Measurements from ENCODE around the gene MAN1A1. TPM values are rescaled to one million over a fixed set of nuclear protein-coding genes. Genes with fewer than 3 reads are reported as not detected.

Gene MAN1A1
- total RNA-seq, 4 donors from 2014 or later, result 52.7 to 123 (median 97.1) TPM

- intact Hi-C loops (cut with DNase I; ENCODE audit: low total_unique reads), result no loop called here
- WGBS, 2 donors (ENCODE audit: low coverage in 1 of 2), result 78 to 89% methylated on average over 3 of the region's 3 CpGs
- TF ChIP-seq POLR2A (IDR thresholded peaks at IDR 0.05) (no peak), EP300 (IDR thresholded peaks at IDR 0.05; ENCODE audit: low read depth) (no peak), POLR2AphosphoS5 (IDR thresholded peaks at IDR 0.05) (no peak)
- TF ChIP-seq, protein P1, sequence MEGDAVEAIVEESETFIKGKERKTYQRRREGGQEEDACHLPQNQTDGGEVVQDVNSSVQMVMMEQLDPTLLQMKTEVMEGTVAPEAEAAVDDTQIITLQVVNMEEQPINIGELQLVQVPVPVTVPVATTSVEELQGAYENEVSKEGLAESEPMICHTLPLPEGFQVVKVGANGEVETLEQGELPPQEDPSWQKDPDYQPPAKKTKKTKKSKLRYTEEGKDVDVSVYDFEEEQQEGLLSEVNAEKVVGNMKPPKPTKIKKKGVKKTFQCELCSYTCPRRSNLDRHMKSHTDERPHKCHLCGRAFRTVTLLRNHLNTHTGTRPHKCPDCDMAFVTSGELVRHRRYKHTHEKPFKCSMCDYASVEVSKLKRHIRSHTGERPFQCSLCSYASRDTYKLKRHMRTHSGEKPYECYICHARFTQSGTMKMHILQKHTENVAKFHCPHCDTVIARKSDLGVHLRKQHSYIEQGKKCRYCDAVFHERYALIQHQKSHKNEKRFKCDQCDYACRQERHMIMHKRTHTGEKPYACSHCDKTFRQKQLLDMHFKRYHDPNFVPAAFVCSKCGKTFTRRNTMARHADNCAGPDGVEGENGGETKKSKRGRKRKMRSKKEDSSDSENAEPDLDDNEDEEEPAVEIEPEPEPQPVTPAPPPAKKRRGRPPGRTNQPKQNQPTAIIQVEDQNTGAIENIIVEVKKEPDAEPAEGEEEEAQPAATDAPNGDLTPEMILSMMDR (IDR thresholded peaks at IDR 0.05), result no peak
- Histone ChIP-seq H3K27me3 (no peaks in the 10 kb centered on the region), H3K9me3 (no peaks in the 10 kb centered on the region), H3K36me3 (no peaks in the 10 kb centered on the region), H3K27ac (no peak overlapping the region), H3K4me3 (no peak overlapping the region), H3K4me1 (peaks cover 0 to 10% (median 6%) of the 10 kb centered on the region in 4 donors)
- DNase-seq, result no peak
- in situ Hi-C loops (cut with MboI; ENCODE audit: low pct_ligation_motif_present in 1 of 4, low pct_unique_long_range_greater_than_20kb in 1 of 4, low sequenced_read_pairs in 3 of 4), result no loop called here
These were observed 107.8 kb downstream of the MAN1A1 start for GRCh38 chr6:119241540-119242309.

GRCh38 chr6:119241111-119241465, 108.5 kb downstream of the MAN1A1 start:
- in situ Hi-C loops (cut with MboI; ENCODE audit: low pct_ligation_motif_present in 1 of 4, low pct_unique_long_range_greater_than_20kb in 1 of 4, low sequenced_read_pairs in 3 of 4), result no loop called here
- H3K36me3 ChIP-seq, result no peaks in the 10 kb centered on the region
- WGBS, 2 donors (ENCODE audit: low coverage in 1 of 2), result 9 to 17% methylated on average over 1 to 2 of the region's 2 CpGs
- peak overlapping the region in 1 of 4 donors; percentile 24 for H3K27ac ChIP-seq
- H3K27me3 ChIP-seq, result no peaks in the 10 kb centered on the region
- DNase-seq, result no peak
- H3K4me3 ChIP-seq, result no peak overlapping the region
- TF ChIP-seq EP300 (IDR thresholded peaks at IDR 0.05; ENCODE audit: low read depth) (no peak), POLR2A (IDR thresholded peaks at IDR 0.05) (no peak)
- no peaks in the 10 kb centered on the region for H3K9me3 ChIP-seq
- peaks cover 0 to 10% (median 6%) of the 10 kb centered on the region in 4 donors for H3K4me1 ChIP-seq
- intact Hi-C loops (cut with DNase I; ENCODE audit: low total_unique reads), result no loop called here

GRCh38 chr6:119240257-119241110, 109.1 kb downstream of the MAN1A1 start:
- DNase-seq, result no peak
- Histone ChIP-seq H3K27ac (peak overlapping the region in 1 of 4 donors; percentile 24), H3K4me3 (no peak overlapping the region), H3K4me1 (peaks cover 0 to 10% (median 6%) of the 10 kb centered on the region in 4 donors), H3K27me3 (no peaks in the 10 kb centered on the region), H3K9me3 (no peaks in the 10 kb centered on the region), H3K36me3 (no peaks in the 10 kb centered on the region)
- 88 to 91% methylated on average over 3 to 5 of the region's 5 CpGs for WGBS, 2 donors (ENCODE audit: low coverage in 1 of 2)
- no peak for TF ChIP-seq EP300 (IDR thresholded peaks at IDR 0.05; ENCODE audit: low read depth)
- TF ChIP-seq, protein P1 (IDR thresholded peaks at IDR 0.05), result no peak
- no peak for TF ChIP-seq POLR2A (IDR thresholded peaks at IDR 0.05)
- TF ChIP-seq POLR2AphosphoS5 (IDR thresholded peaks at IDR 0.05), result no peak
- intact Hi-C loops (cut with DNase I; ENCODE audit: low total_unique reads) (no loop called here), in situ Hi-C loops (cut with MboI; ENCODE audit: low pct_ligation_motif_present in 1 of 4, low pct_unique_long_range_greater_than_20kb in 1 of 4, low sequenced_read_pairs in 3 of 4) (no loop called here)

DNA sequence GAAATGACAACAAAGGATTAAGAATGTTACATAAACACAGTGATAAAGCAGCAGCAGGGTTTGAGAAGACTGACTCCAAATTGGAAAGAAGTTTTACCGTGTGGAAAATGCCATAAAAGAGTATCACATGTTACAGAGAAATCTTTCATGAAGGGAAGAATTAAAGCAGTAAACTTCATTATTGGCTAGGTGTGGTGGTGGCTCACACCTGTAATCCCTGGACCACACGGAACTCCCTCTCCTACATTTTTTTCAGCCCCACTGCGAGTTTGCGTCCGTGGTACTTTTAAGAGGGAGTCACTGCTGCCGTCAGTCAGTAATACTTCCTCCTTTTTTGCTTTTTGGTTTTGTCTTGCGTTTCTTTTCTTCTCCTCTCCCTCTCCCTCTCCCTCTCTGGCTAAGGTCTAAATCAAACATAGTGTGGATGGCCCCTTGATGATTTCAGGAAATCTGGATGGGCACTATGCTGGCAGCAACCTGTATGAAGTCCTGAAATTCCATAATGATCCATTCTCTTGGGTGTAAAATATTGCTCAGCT, 112.3 kb downstream of the MAN1A1 start:
- Histone ChIP-seq H3K4me3 (no peak overlapping the region), H3K27ac (no peak overlapping the region), H3K27me3 (no peaks in the 10 kb centered on the region), H3K36me3 (no peaks in the 10 kb centered on the region), H3K4me1 (peaks cover 0 to 10% (median 6%) of the 10 kb centered on the region in 4 donors), H3K9me3 (no peaks in the 10 kb centered on the region)
- WGBS, 2 donors (ENCODE audit: low coverage in 1 of 2), result 73 to 84% methylated on average over 4 to 7 of the region's 7 CpGs
- intact Hi-C loops (cut with DNase I; ENCODE audit: low total_unique reads) (no loop called here), in situ Hi-C loops (cut with MboI; ENCODE audit: low pct_ligation_motif_present in 1 of 4, low pct_unique_long_range_greater_than_20kb in 1 of 4, low sequenced_read_pairs in 3 of 4) (no loop called here)
- DNase-seq, result no peak
- TF ChIP-seq POLR2A (IDR thresholded peaks at IDR 0.05) (no peak), POLR2AphosphoS5 (IDR thresholded peaks at IDR 0.05) (no peak), EP300 (IDR thresholded peaks at IDR 0.05; ENCODE audit: low read depth) (no peak)
- TF ChIP-seq, protein P1 (IDR thresholded peaks at IDR 0.05), result no peak

Data from transverse colon (tissue), 4 donors.